ENCODE data around the gene UBTD2. TPM values are rescaled to one million over a fixed set of nuclear protein-coding genes. Genes with fewer than 3 reads are reported as not detected.
A peak's percentile ranks its signal among the peaks of the same experiment; 100 is the strongest.

The UBTD2 gene
- total and polyA plus RNA-seq, 10 of the 15 experiments (the other 5 are each of a cell fraction or from before 2014, with no cell fraction given): 7.7 to 30.5 (median 19.4) TPM

GRCh38 chr5:172167895-172168294 lies 115.7 kb downstream of the UBTD2 start (continued):
- TF ChIP-seq RCOR1 (conservative IDR thresholded peaks at IDR 0.05; ENCODE audit: low read depth, low read length): no peak
- TF ChIP-seq CREB1 (IDR thresholded peaks at IDR 0.05; ENCODE audit: low read depth): no peak

GRCh38 chr5:172166030-172166826 lies 117.3 kb downstream of the UBTD2 start:
- no peak for TF ChIP-seq JUND (IDR thresholded peaks at IDR 0.05; ENCODE audit: low read depth, low read length)
- no peak for TF ChIP-seq HDAC6 (IDR thresholded peaks at IDR 0.05; ENCODE audit: unreplicated experiment)
- TF ChIP-seq ZZZ3 (IDR thresholded peaks at IDR 0.05; ENCODE audit: control insufficient read depth, insufficient read length, low read depth): no peak
- no peak for TF ChIP-seq USF1 (IDR thresholded peaks at IDR 0.05; ENCODE audit: borderline replicate concordance, extremely low read length, insufficient read depth, low read depth, low read length)
- TF ChIP-seq CBX5 (IDR thresholded peaks at IDR 0.05; ENCODE audit: low read depth): no peak
- TF ChIP-seq MLLT1 (IDR thresholded peaks at IDR 0.05): peak; percentile 65
- no peak for TF ChIP-seq E4F1 (IDR thresholded peaks at IDR 0.05; ENCODE audit: borderline replicate concordance, partially characterized antibody)
- TF ChIP-seq PKNOX1 (IDR thresholded peaks at IDR 0.05): no peak
- ChIA-PET SMC1A (ENCODE audit: uncharacterized antibody, unreplicated experiment) (interaction anchor here (0.9 to 3.2 kb wide), 2 partner anchors 9 to 55 kb away, joined by 3 to 16 read pairs; no protein-coding TSS in a partner anchor), RAD21 (ENCODE audit: unreplicated experiment) (interaction anchor here (0.7 to 1.4 kb wide), 2 partner anchors 8 to 51 kb away, joined by 3 to 5 read pairs; no protein-coding TSS in a partner anchor), CTCF (interaction anchor here (0.7 kb wide), 1 partner anchor 35 kb away, joined by 3 read pairs; no protein-coding TSS in a partner anchor), POLR2A (interaction anchor here (0.6 to 1.4 kb wide), 4 partner anchors 10 to 132 kb away, joined by 3 to 5 read pairs (median 4); no protein-coding TSS in a partner anchor)
- Histone ChIP-seq H3K4me3 (no peak overlapping the region), H4K20me1 (ENCODE audit: control insufficient read depth, insufficient read depth) (peaks cover 11% of the 10 kb centered on the region), H3K4me1 (ENCODE audit: control insufficient read depth, insufficient read depth, low read length) (peaks cover 27% of the 10 kb centered on the region), H3K9ac (ENCODE audit: control insufficient read depth, insufficient read depth, low read length) (no peak overlapping the region), H2AFZ (ENCODE audit: control insufficient read depth, low read depth, low read length) (no peak overlapping the region), H3K36me3 (ENCODE audit: control insufficient read depth in 2 of 2, insufficient read depth in 2 of 2, low read length in 1 of 2) (peaks cover 15 to 17% of the 10 kb centered on the region in 2 experiments), H3K27ac (ENCODE audit: control insufficient read depth, insufficient read depth) (peak overlapping the region; percentile 33; the same call in 1 of the 2 replicates), H3K79me2 (ENCODE audit: control insufficient read depth, insufficient read depth, low read length) (peaks cover 89% of the 10 kb centered on the region), H3K9me3 (replicated peaks; ENCODE audit: control insufficient read depth, insufficient read depth, low read length) (no peaks in the 10 kb centered on the region; the same call in 2 of the 3 replicates), H3K4me2 (ENCODE audit: control insufficient read depth, insufficient read depth) (no peak overlapping the region; the same call in 1 of the 2 replicates), H3K27me3 (replicated peaks in 1 of 2; ENCODE audit: control insufficient read depth in 2 of 2, insufficient read depth in 2 of 2, low read length in 1 of 2) (no peaks in the 10 kb centered on the region)
- WGBS (ENCODE audit: insufficient coverage, insufficient replicate concordance, low lambda C conversion rate, missing lambda C conversion rate): 89% methylated on average over 16 of the region's 16 CpGs
- ATAC-seq: no peak
- BruUV-seq (replicated peaks): no TSS peak
- no peak for FAIRE-seq
- intact Hi-C loops (cut with micrococcal nuclease; ENCODE audit: unreplicated experiment): no loop called here
- in situ Hi-C loops (cut with MboI): no loop called here
- DNase-seq (ENCODE audit: low read depth, low spot score): no peak
